ENCODE data around the gene GALC.
"Not testable (repeated sequence)": the region's sequence is repeated elsewhere in the genome, so short reads cannot be mapped to it uniquely, and the experiment has no call there.

Gene GALC

GRCh38 chr14:87992718-87993628 is at the start of gene GALC:
Gene GALC (minus strand): TSS chr14:87993182. CDS start chr14:87993164, 18 bp downstream.
- DNase-seq (ENCODE audit: low spot score) = peak; percentile 96

DNA sequence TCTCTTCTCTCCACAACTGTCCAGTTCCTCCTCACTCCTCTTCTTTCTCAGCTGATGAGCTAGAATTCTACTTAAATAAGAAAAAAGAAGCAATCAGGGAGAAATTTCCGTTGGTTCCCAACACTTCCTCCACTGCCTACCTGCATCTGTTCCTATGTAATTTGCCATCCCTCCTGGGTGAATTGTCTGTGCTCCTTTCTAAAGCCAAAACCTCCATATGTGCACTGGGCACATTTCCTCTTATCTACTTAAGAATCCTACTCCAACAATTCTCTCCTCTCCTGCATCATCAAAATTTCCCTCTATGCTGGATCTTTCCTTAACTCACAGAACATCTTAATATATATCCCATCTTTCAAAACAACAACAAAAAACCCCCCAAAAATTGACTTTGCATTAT is 47.2 kb upstream of the GALC start:
- no peak for DNase-seq (ENCODE audit: low spot score)

GRCh38 chr14:88039197-88039596 is 46.2 kb upstream of the GALC start:
- no peak for DNase-seq (ENCODE audit: low spot score)

DNA sequence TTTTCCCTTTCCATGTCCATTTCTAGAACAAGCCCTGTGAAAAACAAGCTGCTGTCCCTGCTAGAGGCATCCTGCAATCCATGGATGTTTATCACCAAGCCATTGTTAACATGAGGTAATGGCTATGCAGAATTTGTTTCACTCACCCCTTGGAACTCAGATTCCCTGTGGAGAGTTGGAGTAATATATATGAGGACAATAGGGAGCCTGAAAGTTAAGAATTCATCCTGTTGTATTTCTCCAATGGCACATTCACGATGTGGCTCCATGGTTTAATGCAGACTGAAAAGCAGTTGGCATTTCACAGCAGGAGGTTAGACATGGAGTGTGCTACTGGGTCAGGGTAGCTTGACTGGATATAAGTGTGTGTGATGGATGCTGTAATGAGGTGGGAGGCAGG is 44.3 kb upstream of the GALC start:
- no peak for DNase-seq (ENCODE audit: low spot score)

GRCh38 chr14:88036422-88036821 is 43.4 kb upstream of the GALC start:
- DNase-seq (ENCODE audit: low spot score) = no peak

- DNase-seq (ENCODE audit: low spot score) = no peak
These were observed 41.1 kb upstream of the GALC start for GRCh38 chr14:88034076-88034475.

DNA sequence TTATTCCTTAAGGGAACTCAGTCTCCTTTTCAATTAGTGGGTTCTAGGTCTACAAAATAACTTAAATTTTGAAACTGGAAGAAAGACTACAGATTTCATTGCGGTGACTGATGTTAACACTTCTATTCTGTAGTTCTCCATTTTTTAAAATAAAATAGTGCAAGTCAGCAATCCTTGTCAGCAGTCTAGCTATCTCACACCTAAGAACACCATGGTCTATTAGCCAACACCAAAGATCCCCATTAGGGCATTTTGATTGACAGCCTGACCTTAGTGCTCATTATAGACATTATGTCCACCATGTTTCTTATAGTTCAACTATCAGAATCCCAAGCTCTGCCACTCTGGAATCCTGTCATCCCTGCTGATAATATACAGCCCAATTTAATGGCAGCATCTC is 39.4 kb upstream of the GALC start:
- no peak for DNase-seq (ENCODE audit: low spot score)

DNA sequence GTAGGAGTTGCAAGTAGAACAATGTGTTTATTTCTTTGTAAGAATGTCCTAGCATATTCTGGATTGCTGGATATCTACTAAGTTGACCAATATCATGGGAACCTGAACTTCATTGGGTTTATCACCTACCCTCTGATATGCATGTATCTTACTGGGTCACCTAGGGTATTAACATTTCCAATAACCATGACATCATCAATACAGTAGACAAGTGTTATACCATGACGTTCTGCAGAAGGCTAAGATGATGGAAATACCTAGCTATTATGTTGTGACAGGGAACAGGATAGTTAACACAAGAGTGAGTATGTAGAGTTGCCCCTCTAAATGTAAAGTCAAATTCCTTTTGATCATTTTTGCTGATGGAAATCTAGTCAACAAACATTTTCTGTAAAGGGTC is 37.9 kb upstream of the GALC start:
- no peak for DNase-seq (ENCODE audit: low spot score)

DNA sequence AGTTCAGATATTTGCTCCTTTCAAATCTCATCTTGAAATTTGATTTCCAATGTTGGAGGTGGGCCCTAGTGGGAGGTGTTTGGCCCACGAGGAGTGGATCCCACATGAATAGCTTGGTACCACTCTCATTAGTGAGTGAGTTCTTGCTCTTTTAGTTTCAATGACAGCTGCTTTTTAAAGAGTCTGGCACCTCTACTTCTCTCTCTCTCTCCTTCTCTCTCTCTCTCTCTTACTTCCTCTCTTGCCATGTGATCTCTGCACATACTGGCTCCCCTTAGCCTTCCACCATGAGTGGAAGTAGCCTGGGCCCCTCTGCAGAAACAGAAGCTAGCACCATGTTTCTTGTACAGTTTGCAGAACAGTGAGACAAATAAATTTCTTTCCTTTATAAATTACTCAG is 37.1 kb upstream of the GALC start:
- DNase-seq (ENCODE audit: low spot score) = peak; percentile 13

DNA sequence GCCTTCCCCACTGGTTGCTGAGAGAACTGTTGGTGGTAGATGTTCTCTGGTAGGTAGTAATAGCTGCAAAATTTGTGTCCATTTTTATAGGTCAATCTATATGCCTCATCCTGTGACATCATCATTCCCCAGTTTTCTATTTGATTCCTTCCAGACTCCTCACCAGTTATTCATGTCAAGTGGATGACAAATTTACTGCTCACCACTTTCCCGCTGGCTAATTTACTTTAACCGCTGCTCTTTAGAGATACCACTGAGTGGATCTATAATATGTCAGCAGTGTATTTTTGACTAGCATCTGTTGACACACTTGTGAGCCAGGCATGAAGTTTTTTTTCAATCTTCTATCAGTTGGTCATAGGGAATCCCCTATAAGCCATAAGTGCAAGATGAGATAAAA is 36.5 kb upstream of the GALC start:
- no peak for DNase-seq (ENCODE audit: low spot score)

GRCh38 chr14:88026890-88027289 is 33.9 kb upstream of the GALC start:
- no peak for DNase-seq (ENCODE audit: low spot score)

DNA sequence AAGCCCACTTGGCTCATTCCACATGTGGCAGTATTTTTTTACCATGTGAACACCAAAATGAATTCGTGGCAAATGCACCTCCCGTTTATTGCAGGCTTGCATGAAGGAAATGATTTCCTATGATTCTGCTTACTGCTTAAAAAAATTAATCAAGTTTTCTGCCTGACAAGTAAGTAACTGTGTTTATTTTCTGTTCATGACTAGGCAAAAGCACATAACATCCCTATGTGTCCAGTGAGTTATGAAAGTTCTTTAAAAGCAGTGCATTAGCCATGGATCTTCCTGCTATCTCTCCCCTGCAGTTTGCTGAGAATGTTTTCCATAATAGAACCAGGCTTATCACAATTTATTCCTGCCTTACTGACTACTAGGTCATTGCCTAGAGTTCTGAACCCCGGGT is 32.3 kb upstream of the GALC start:
- no peak for DNase-seq (ENCODE audit: low spot score)

GRCh38 chr14:88024252-88025086 is 31.5 kb upstream of the GALC start:
- DNase-seq (ENCODE audit: low spot score) = not testable (repeated sequence)

DNA sequence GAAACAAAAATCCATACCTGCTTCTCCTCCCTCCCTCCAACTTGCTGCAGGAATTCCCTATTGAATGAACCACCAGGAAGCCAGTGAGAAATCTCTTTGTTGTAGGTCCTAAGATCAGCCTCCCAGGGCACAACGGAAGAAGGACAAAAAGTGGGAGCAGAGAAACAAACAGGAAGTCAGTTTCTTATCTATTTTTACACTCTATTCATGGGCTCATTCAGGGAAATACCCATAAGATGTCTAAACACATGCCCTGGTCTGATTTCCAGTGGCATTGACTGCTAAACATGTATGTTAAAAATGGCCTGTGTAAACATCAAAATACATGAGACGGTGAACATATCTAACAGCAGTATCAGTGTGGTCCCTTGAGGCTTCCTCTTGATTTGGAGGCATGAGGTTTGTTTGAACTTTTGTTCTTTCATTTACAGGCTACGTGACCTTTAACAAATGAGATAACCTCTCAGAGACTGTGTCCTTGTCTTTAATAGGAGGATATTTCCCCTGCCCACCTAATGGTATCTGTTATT is 30.7 kb upstream of the GALC start:
- no peak for DNase-seq (ENCODE audit: low spot score)

DNA sequence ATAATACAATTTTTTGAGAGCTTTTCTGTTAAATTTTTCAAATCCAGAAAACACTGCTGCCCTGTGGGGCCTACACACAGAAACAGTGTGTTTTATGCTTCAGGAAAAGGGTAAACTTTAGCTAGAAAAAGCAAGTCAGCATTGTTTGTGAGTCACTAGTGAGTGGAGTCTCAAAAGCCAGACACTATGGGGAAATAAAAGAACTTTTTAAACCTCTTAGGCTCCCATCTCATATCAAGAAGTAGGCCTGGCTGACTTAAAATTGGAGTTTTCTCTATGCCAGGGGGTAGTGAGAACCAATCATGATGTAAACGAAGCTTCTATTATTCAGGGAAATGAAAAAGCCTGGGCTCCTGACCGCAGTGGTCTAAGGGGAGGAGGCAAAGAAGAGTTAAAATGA is 24.6 kb upstream of the GALC start:
- DNase-seq (ENCODE audit: low spot score) = no peak

- no peak for DNase-seq (ENCODE audit: low spot score)
These were observed 23.8 kb upstream of the GALC start for GRCh38 chr14:88016768-88017167.

- peak; percentile 90 for DNase-seq (ENCODE audit: low spot score)
These were observed 20.9 kb upstream of the GALC start for GRCh38 chr14:88013750-88014349.

- no peak for DNase-seq (ENCODE audit: low spot score)
These were observed 19.5 kb upstream of the GALC start for GRCh38 chr14:88012495-88012894.

- DNase-seq (ENCODE audit: low spot score) = no peak
These were observed 17.3 kb upstream of the GALC start for GRCh38 chr14:88010331-88010730.

DNA sequence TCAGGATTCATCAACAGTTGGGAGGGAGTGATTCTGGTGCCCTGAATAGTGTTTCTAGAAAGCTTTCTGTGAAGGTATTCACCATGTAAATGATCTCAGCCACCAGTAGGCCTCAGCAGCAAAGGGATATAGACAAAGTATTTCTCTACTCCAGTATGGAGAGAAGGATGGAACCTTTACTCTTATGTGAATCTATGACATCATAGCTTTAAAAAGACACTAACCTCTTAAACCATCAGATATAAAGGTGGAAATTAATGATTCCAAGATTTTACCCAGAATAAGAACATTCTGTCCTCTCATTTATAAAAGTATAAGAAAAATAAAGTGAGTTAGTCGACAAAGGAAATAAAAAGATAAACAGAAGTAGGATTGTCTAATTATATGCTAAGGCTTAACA is 16.5 kb upstream of the GALC start:
- no peak for DNase-seq (ENCODE audit: low spot score)

- DNase-seq (ENCODE audit: low spot score) = no peak
These were observed 15.2 kb upstream of the GALC start for GRCh38 chr14:88008039-88008742.

GRCh38 chr14:88007608-88008007 is 14.6 kb upstream of the GALC start:
- DNase-seq (ENCODE audit: low spot score) = no peak

Measured in Ammon's horn (tissue), 1 donor.